Naive thymus-derived CD4-positive, alpha-beta T cell (primary cell): ENCODE measurements around the gene BIN1. TPM values are rescaled to one million over a fixed set of nuclear protein-coding genes. Genes with fewer than 3 reads are reported as not detected.

Experiments used
- ATAC-seq: fragments of 150-1000 bp; cut with Tn5 transposase; 2 replicates; pipeline ENCODE4 v1.10.0; 2021; ENCODE audit warnings: mild to moderate bottlenecking, moderate library complexity
- CTCF ChIA-PET: fragments of 350-600 bp; sonication (Branson Sonifier 250); formaldehyde crosslinking; loops from one replicate; lab custom pipeline; 2021; ENCODE audit warnings: antibody characterized with exemption; lab: Charles Lee
- POLR2A ChIA-PET: fragments of 350-600 bp; sonication (Branson Sonifier 250); formaldehyde crosslinking; loops from one replicate; lab custom pipeline; 2021; ENCODE audit warnings: antibody characterized with exemption, inconsistent platforms; lab: Charles Lee
- DNase-seq, 9 donors: peaks; one replicate each; pipeline versions ENCODE4 v3.0.0 to v3.0.0-alpha.2; 2020 to 2022; ENCODE audit warnings: mixed read lengths in 1 of 9
- H3K27ac ChIP-seq: one replicate; pipeline ENCODE4 v1.7.0; 2013; ENCODE audit warnings: mild to moderate bottlenecking, low read depth, low read length, moderate library complexity
- H3K27me3 ChIP-seq, 2 donors: one replicate each; pipeline ENCODE4 v1.7.0; 2013; ENCODE audit warnings: low read length in 2 of 2, mild to moderate bottlenecking in 2 of 2, moderate library complexity in 2 of 2; ENCODE audit not compliant: control insufficient read depth in 2 of 2, insufficient read depth in 2 of 2
- H3K36me3 ChIP-seq, 3 experiments: 1 replicate in 2 of 3; 2 replicates in 1 of 3; pipeline ENCODE4 v1.7.0; 2013; ENCODE audit warnings: low read length in 3 of 3, mild to moderate bottlenecking in 3 of 3, moderate library complexity in 1 of 3; ENCODE audit not compliant: insufficient read depth in 3 of 3, control insufficient read depth in 2 of 3
- H3K4me1 ChIP-seq, 2 donors: one replicate each; pipeline ENCODE4 v1.7.0; 2013; ENCODE audit warnings: low read length in 2 of 2, mild to moderate bottlenecking in 2 of 2, moderate library complexity in 1 of 2; ENCODE audit not compliant: control insufficient read depth in 2 of 2, insufficient read depth in 2 of 2
- H3K4me3 ChIP-seq: 2 replicates; pipeline ENCODE4 v1.7.0; 2013; ENCODE audit warnings: mild to moderate bottlenecking, low read length
- H3K9me3 ChIP-seq, 3 experiments: 1 replicate in 2 of 3; 2 replicates in 1 of 3; pipeline ENCODE4 v1.7.0; 2013; ENCODE audit warnings: low read length in 3 of 3; ENCODE audit not compliant: control insufficient read depth in 2 of 3
- H3K27ac Mint-ChIP-seq, 9 donors: one replicate each; pipeline ENCODE4 v1.8.0; 2020 to 2022; ENCODE audit warnings: mixed read lengths in 9 of 9, mild to moderate bottlenecking in 8 of 9, moderate library complexity in 5 of 9, inconsistent platforms in 2 of 9
- H3K27me3 Mint-ChIP-seq, 5 donors: one replicate each; pipeline ENCODE4 v1.8.0; 2021 to 2022; ENCODE audit warnings: mixed read lengths in 5 of 5, mild to moderate bottlenecking in 1 of 5
- H3K36me3 Mint-ChIP-seq, 5 donors: one replicate each; pipeline ENCODE4 v1.8.0; 2020 to 2022; ENCODE audit warnings: mixed read lengths in 5 of 5, mild to moderate bottlenecking in 3 of 5, inconsistent platforms in 1 of 5
- H3K4me1 Mint-ChIP-seq, 7 donors: one replicate each; pipeline ENCODE4 v1.8.0; 2020 to 2022; ENCODE audit warnings: mixed read lengths in 7 of 7, mild to moderate bottlenecking in 3 of 7, inconsistent platforms in 1 of 7
- H3K4me3 Mint-ChIP-seq, 10 donors: one replicate each; pipeline ENCODE4 v1.8.0; 2020 to 2022; ENCODE audit warnings: mild to moderate bottlenecking in 10 of 10, mixed read lengths in 10 of 10, moderate library complexity in 6 of 10, inconsistent platforms in 2 of 10
- H3K9me3 Mint-ChIP-seq, 11 donors: one replicate each; pipeline ENCODE4 v1.8.0; 2020 to 2022; ENCODE audit warnings: mixed read lengths in 11 of 11, mild to moderate bottlenecking in 4 of 11, inconsistent platforms in 1 of 11, moderate library complexity in 1 of 11
- intact Hi-C, 2 donors: fragments of 100-400 bp; cut with micrococcal nuclease; formaldehyde crosslinking; loops; one replicate each; pipeline ENCODE4 v1.15.1; 2023
- polyA plus RNA-seq, 2 donors: library from polyadenylated mRNA; unstranded; fragments of 300-500 nt; fragmentation: Illumina TruSeq; gene quantifications; one replicate each; pipeline ENCODE4 v1.2.3, GENCODE V29; 2021
- total RNA-seq, 6 experiments: library from RNA in 5 of 6; stranded (reverse) in 5 of 6; gene quantifications; 1 replicate in 5 of 6; 2 replicates in 1 of 6; pipeline ENCODE4 v1.2.3 and lab custom pipeline; 2021 to 2026

Gene BIN1
- total and polyA plus RNA-seq, 7 experiments from 2014 or later, result 103 to 161 (median 117) TPM

GRCh38 chr2:127080938-127081755 lies 25.8 kb downstream of the BIN1 start:
- Histone ChIP-seq H3K4me1 (peaks cover 79 to 83% of the 10 kb centered on the region in 2 donors), H3K36me3 (peaks cover 0 to 10% (median 0%) of the 10 kb centered on the region in 3 experiments), H3K4me3 (peak overlapping the region; percentile 99), H3K27ac (peak overlapping the region; percentile 89), H3K9me3 (no peaks in the 10 kb centered on the region), H3K27me3 (no peaks in the 10 kb centered on the region)
- peaks cover 0 to 12% (median 4%) of the 10 kb centered on the region in 5 donors for H3K36me3 Mint-ChIP-seq
- intact Hi-C loops, result loop anchor here (1.0 to 10.0 kb wide), 16 partner anchors 13 to 947 kb away; partner anchors contain the start of genes BIN1 (in 2 of the 2), ERCC3 (in 2 of the 2), GYPC (in 2 of the 2) and IWS1 (in 2 of the 2)
- CTCF ChIA-PET, result interaction anchor here (1.4 to 1.8 kb wide), 2 partner anchors 10 to 12 kb away, joined by 5 to 6 read pairs; no protein-coding TSS in a partner anchor
- ATAC-seq, result peak; percentile 55
- POLR2A ChIA-PET, result interaction anchor here (0.7 to 4.2 kb wide), 11 partner anchors 8 to 621 kb away, joined by 3 to 21 read pairs (median 5); partner anchors contain the start of genes BIN1, IWS1 and SFT2D3
- H3K4me3 Mint-ChIP-seq, result peak overlapping the region; percentile 89 to 97 (median 94)
- H3K4me1 Mint-ChIP-seq, result peaks cover 73 to 95% (median 86%) of the 10 kb centered on the region in 7 donors
- peak overlapping the region; percentile 94 to 99 (median 98) for H3K27ac Mint-ChIP-seq
- H3K27me3 Mint-ChIP-seq, result no peaks in the 10 kb centered on the region
- no peaks in the 10 kb centered on the region for H3K9me3 Mint-ChIP-seq
- peak in 8 of 9 donors; percentile 40 to 68 (median 56) for DNase-seq

DNA sequence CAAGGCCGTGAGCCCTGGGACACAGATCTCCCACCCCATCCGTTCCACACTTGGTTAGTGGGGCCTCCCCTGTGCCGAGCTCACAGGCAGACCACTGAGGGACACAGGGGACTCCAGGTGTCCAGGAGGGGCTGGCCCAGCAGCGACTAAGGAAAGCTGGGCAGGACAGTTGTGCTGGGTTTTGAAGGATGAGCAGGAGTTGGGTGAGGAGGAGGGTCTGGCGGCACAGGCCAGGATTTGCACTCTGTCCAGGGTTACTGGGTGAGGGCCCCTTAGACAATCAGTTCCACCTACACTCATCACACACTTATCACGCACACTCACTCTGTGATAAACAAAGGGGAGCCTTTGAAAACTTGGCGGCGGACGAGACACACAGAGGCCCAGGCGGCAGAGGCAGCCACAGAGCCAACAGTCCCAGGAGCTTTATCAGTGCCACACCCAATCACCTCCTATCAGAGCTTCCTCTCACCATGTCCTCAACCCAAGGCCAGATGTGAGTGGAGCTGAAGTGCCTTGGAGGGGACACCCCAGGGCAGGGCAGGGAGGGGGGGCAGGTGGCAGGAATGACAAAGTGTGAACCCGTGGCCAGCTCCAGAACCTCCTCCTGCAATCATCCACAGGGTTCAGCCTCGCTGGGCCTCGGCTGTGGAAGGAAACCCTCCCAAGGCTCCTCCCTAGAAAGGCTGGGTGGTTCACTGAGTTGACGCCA lies 26.6 kb downstream of the BIN1 start:
- DNase-seq, result peak in 6 of 9 donors; percentile 18 to 45 (median 32)
- peak; percentile 24 for ATAC-seq
- peak overlapping the region; percentile 89 to 97 (median 94) for H3K4me3 Mint-ChIP-seq
- peak overlapping the region; percentile 89 for H3K27ac ChIP-seq
- ChIA-PET CTCF (interaction anchor here (1.1 to 1.8 kb wide), 3 partner anchors 9 to 30 kb away, joined by 3 to 6 read pairs (median 5); no protein-coding TSS in a partner anchor), POLR2A (interaction anchor here (0.9 to 4.2 kb wide), 8 partner anchors 9 to 622 kb away, joined by 3 to 21 read pairs (median 6); partner anchors contain the start of genes BIN1 and IWS1)
- H3K27me3 ChIP-seq, result no peaks in the 10 kb centered on the region
- peak overlapping the region; percentile 94 to 99 (median 98) for H3K27ac Mint-ChIP-seq
- H3K27me3 Mint-ChIP-seq, result no peaks in the 10 kb centered on the region
- intact Hi-C loops, result loop anchor here (2.0 to 10.0 kb wide), 13 partner anchors 16 to 622 kb away; partner anchors contain the start of genes ERCC3 (in 2 of the 2), GYPC (in 2 of the 2), IWS1 (in 2 of the 2) and MAP3K2 (in 2 of the 2)
- no peaks in the 10 kb centered on the region for H3K9me3 Mint-ChIP-seq
- H3K4me1 Mint-ChIP-seq, result peaks cover 69 to 90% (median 82%) of the 10 kb centered on the region in 7 donors
- H3K36me3 ChIP-seq, result peaks cover 0 to 16% (median 0%) of the 10 kb centered on the region in 3 experiments
- no peaks in the 10 kb centered on the region for H3K9me3 ChIP-seq
- H3K4me1 ChIP-seq, result peaks cover 71 to 81% of the 10 kb centered on the region in 2 donors
- peaks cover 0 to 12% (median 4%) of the 10 kb centered on the region in 5 donors for H3K36me3 Mint-ChIP-seq
- peak overlapping the region; percentile 99 for H3K4me3 ChIP-seq

DNA sequence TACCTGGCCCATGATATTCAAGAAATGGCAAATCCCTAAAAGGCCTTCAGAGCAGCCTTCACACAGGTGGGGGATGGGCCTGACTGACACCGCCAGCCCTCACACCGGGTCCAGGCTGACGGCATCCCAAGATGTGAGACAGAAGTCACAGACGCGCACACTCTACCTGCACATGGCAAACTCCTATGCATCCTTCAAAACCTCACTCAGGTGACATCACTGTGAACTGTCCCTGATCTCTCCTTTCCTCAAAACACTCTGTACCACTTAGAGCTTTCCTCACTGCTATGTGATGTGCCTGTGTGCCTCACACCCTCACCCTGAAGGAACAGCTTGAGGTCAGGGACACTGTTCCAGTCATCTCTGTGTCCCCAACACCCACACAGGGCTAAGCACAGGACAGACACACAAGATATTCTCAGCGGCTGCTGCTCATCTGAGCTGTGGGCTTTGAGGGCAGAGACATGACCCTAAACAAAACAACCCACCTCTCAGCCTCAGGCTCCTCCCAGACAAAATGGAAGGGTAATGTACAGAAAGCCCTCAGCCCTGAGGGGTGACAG lies 27.5 kb downstream of the BIN1 start:
- Mint-ChIP-seq H3K4me1 (peaks cover 63 to 87% (median 78%) of the 10 kb centered on the region in 7 donors), H3K27me3 (no peaks in the 10 kb centered on the region), H3K4me3 (peak overlapping the region; percentile 89 to 97 (median 94)), H3K36me3 (peaks cover 0 to 12% (median 4%) of the 10 kb centered on the region in 5 donors), H3K9me3 (no peaks in the 10 kb centered on the region), H3K27ac (peak overlapping the region; percentile 94 to 99 (median 98))
- H3K27ac ChIP-seq, result peak overlapping the region; percentile 89
- no peak for DNase-seq
- H3K4me1 ChIP-seq, result peaks cover 63 to 75% of the 10 kb centered on the region in 2 donors
- CTCF ChIA-PET, result interaction anchor here (1.1 to 2.5 kb wide), 4 partner anchors 8 to 29 kb away, joined by 3 to 9 read pairs (median 6); no protein-coding TSS in a partner anchor
- no peaks in the 10 kb centered on the region for H3K27me3 ChIP-seq
- intact Hi-C loops, result no loop called here
- POLR2A ChIA-PET, result interaction anchor here (2.0 to 4.2 kb wide), 4 partner anchors 12 to 27 kb away, joined by 6 to 21 read pairs (median 8); partner anchors contain the start of gene BIN1
- no peak for ATAC-seq
- H3K4me3 ChIP-seq, result peak overlapping the region; percentile 99
- peaks cover 0 to 25% (median 3%) of the 10 kb centered on the region in 3 experiments for H3K36me3 ChIP-seq
- no peaks in the 10 kb centered on the region for H3K9me3 ChIP-seq

- ATAC-seq (no peak), DNase-seq (no peak)
- no peaks in the 10 kb centered on the region for H3K27me3 Mint-ChIP-seq
- peak overlapping the region; percentile 94 to 99 (median 98) for H3K27ac Mint-ChIP-seq
- CTCF ChIA-PET, result interaction anchor here (0.6 to 2.5 kb wide), 2 partner anchors 11 to 512 kb away, joined by 3 to 9 read pairs; no protein-coding TSS in a partner anchor
- Histone ChIP-seq H3K27ac (peak overlapping the region; percentile 89), H3K4me3 (peak overlapping the region; percentile 99), H3K4me1 (peaks cover 57 to 68% of the 10 kb centered on the region in 2 donors), H3K36me3 (peaks cover 0 to 32% (median 3%) of the 10 kb centered on the region in 3 experiments), H3K9me3 (no peaks in the 10 kb centered on the region), H3K27me3 (no peaks in the 10 kb centered on the region)
- POLR2A ChIA-PET, result interaction anchor here (3.0 to 4.2 kb wide), 2 partner anchors 11 to 27 kb away, joined by 9 to 21 read pairs; partner anchors contain the start of gene BIN1
- peaks cover 0 to 14% (median 4%) of the 10 kb centered on the region in 5 donors for H3K36me3 Mint-ChIP-seq
- peak overlapping the region; percentile 89 to 97 (median 94) for H3K4me3 Mint-ChIP-seq
- intact Hi-C loops, result no loop called here
- H3K4me1 Mint-ChIP-seq, result peaks cover 57 to 86% (median 71%) of the 10 kb centered on the region in 7 donors
- H3K9me3 Mint-ChIP-seq, result no peaks in the 10 kb centered on the region
These were observed 28.2 kb downstream of the BIN1 start for GRCh38 chr2:127078666-127079270.

DNA sequence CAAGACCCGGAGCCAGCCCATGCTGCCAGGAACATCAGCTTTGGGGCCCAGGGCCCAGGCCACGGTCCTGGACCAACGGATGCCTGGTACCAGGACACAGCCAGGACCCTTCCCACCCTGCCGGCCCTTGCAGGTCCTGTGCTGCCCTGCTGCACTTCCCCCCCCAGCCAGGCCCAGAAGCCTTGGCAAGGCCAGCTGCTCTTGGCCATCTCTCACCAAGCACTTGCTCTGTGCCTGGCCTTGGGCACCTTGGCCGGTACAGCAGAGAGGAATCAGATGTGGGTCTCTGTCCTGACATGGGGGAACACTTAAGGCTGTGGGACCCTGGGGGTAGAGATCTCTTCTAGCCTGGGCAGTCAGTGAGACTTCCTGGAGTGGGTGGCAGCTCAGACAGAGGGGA lies 28.9 kb downstream of the BIN1 start:
- Mint-ChIP-seq H3K4me1 (peaks cover 49 to 84% (median 64%) of the 10 kb centered on the region in 7 donors), H3K27ac (peak overlapping the region; percentile 7 to 99 (median 97)), H3K4me3 (peak overlapping the region; percentile 56 to 96 (median 85)), H3K36me3 (peaks cover 0 to 14% (median 4%) of the 10 kb centered on the region in 5 donors), H3K9me3 (no peaks in the 10 kb centered on the region), H3K27me3 (no peaks in the 10 kb centered on the region)
- intact Hi-C loops, result no loop called here
- no peaks in the 10 kb centered on the region for H3K27me3 ChIP-seq
- H3K4me1 ChIP-seq, result peaks cover 50 to 61% of the 10 kb centered on the region in 2 donors
- POLR2A ChIA-PET, result no interaction called here
- H3K36me3 ChIP-seq, result peaks cover 0 to 39% (median 3%) of the 10 kb centered on the region in 3 experiments
- DNase-seq (no peak), ATAC-seq (no peak)
- H3K4me3 ChIP-seq, result no peak overlapping the region
- peak overlapping the region; percentile 89 for H3K27ac ChIP-seq
- H3K9me3 ChIP-seq, result no peaks in the 10 kb centered on the region
- CTCF ChIA-PET, result interaction anchor here (2.5 kb wide), 1 partner anchor 10 kb away, joined by 9 read pairs; no protein-coding TSS in a partner anchor
